Measurements from ENCODE around the gene GPATCH11.

Gene GPATCH11

DNA sequence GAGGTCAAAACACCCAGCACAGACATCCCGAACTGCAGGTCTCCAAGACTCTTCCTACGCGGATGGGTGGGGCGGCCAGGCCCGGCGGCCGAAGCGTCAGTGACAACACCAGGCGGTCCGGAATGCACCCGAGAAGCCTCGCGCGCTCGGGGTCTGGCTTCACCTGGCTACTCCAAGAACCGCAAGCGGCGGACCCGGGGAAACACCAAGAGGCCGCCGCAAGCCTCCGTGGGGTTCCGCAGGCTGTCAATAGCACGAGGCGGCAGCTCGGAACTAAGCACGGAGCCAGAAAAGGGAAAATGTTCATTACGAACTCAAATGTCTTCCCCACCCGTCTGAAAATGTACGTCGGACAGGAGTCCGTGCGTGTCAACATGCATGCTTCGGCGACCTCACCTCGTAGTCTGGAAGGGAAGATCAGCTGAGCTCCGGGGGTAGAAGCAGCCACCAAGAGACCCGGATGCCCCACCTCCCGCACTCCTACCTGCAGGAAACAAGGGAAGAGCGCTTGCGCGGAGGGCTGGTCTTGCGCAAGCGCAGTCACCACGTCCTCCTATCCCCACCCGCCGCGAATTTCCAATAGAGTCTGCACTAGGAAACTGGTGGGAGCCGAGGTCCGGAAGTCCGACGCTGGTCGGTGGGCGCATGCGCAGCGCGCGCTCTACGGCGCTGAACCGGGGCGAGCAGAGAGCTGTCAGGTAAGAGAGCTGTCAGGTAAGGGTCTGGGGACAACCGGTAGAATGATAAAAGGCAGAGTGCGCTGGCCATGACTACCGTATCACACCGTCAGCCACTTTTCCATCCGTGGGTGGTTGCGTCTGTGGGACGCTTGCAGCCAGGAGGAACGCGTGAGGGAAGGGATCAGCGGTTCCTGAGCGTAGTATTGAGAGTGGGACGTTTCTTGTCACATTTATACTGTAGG is at the start of gene GPATCH11, which contains the start of gene HEATR5B:
GPATCH11 (plus strand) TSS at position 646 of the 922 bp plus-strand sequence. CDS start 3,864 bp downstream, outside the sequence.
HEATR5B (minus strand) TSS at position 500 of the 922 bp plus-strand sequence. CDS start 958 bp downstream, outside the sequence.
- DNase-seq (ENCODE audit: low spot score) = peak; percentile 95
- peak; percentile 72 for FAIRE-seq

DNA sequence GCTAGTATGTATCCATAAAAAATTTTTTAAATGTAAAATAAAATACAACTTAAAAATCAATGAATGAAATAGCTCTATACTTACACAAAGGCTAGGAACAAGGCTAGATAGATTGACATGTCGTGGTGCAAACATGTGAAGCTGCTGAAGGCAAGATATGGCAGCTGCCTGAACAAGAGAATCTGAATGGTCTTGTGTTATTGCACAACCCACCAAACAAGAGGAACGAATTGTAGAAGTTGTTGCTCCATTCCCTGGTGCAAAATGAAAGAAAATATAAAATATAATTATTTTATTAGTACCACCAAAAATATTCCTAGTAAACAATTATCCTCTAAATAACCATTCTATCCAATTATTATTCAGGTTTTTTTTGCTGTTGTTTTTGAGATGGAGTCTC is 46.5 kb upstream of the GPATCH11 start:
- DNase-seq (ENCODE audit: low spot score) (no peak), FAIRE-seq (no peak)

DNA sequence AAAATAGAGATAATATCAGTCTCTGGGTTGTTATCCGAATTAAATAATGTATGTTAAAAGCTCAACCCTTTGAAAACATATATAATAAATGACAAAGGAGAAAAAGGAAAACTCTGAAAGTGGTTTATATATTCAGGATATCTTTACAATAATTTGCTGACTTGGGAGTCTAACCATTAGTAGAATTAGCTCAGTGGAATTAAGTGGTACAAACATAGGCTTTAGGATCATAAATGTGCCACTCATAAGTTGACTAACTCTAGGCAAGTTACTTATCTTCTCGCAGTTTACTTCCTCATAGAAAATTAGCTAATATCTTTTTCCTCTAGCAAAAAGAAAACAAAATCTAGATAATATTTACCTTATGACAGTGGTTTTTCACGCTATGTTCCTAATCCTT is 44.7 kb upstream of the GPATCH11 start:
- DNase-seq (ENCODE audit: low spot score) (no peak), FAIRE-seq (no peak)

DNA sequence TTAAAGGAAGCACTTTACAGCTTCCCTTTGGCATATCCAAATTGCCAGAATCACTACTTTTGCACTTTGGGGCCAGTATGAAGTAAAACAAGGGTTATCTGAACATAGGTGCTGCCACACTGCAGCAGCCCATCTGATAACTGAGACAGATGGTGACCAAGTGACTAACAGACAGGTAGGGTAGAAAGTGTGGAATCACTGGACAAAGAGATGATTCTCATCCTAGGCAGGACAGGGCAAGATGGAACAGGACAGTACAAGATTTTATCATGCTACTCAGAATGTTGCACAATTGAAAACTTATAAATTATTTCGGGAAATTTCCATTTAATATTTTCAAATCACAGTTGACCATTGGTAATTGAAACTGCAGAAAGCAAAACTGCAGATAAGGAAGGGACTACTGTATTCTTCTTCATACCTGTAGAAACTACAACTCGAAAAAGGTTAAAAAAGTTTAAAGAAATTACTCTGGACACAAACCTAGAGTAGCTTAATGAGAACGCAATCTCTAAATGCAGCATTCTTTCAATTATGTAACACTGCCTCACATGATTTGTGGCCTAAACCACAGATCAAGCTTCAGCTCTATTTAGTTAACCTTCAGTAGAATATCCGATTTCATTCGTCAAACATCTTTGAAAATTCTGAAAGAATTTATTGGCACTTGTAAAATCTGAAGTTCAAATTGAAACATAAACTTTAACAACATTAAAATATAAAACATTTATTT is 31.6 kb upstream of the GPATCH11 start:
- no peak for FAIRE-seq
- no peak for DNase-seq (ENCODE audit: low spot score)

DNA sequence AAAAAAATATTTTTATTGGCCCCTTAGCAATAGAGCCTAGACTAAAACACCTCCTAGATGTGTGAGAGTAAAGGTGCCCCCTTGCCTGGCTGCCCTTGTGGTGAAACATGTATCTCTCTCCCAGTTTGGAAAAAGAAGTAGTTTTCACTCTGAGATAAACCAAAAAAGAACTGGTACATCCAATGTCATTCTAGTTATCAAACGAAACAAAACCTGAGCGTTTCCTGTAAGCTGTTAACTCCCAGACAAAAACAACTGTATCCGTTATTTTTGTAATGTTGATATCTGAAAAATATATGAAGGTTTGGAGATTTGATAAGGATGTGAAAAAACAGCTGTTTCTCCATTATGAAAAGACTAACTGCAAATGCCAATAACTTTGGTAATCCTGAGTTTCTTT is 24.5 kb upstream of the GPATCH11 start:
- DNase-seq (ENCODE audit: low spot score) (no peak), FAIRE-seq (no peak)

DNA sequence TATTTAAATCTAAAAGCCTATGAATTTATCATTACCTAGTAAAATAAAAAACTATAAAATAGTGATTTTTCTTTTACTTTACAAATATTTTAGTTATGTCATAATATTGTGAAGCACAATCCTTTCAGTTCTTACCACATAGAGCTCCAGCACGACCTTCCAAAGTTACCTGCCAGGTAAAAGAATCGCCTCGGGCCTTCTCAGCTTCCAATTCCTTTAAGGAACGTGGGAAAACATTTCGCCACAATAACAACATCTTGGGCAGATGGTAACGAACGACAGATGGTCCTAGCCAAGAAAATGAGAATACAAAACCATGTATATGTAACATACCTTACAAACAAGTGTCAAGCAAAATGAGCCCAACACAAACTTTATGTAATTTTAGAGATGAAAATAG is 23.9 kb upstream of the GPATCH11 start:
- FAIRE-seq (no peak), DNase-seq (ENCODE audit: low spot score) (no peak)

DNA sequence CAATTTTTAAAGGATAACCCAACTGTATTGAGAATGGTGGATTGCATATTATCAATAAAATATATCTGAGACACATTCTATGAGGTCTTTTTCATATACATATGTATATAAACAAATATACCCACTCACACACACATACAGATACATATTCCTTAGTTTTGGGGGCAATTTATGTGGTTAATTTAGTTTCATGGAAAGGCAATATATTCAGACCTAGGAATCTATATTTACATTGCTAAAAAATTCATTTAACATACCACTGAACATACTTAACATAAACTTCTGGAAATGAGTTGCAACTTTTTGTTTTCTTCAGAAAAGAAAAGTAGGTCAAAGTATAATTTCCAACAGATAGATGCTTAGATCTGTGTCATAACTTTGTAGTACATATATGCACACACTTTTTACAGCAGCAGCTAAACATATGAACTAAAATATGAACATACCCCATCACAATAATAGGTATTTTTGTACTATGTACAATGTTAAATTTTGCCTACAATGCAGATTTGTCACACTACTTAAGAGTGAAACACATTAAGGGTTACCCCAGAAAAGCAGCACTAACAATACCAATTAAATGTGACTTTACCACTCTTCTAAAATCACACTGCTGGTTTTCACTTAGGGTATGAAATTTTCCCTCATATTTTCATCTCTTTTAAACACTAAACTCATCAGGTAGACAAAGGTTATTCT is 23.2 kb upstream of the GPATCH11 start:
- no peak for FAIRE-seq

DNA sequence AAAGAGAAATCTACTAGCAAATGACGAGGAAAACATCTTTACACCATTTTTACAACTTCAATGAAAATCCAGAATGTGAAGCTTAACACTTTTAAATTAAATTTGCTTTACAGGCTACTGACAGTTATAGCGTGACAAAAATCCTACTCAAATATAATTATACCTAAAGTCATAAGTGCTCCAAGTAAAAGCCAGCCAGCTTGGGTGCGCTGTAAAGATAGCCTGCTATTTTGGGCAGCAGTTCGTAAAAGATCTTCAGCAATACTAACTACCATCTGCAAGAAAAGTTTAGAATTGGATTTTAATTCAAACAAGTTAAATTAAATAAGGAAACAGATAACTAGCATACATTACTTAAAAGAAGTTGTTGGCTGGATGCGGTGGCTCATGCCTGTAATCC is 22.5 kb upstream of the GPATCH11 start:
- no peak for DNase-seq (ENCODE audit: low spot score)
- no peak for FAIRE-seq

More for the DNA sequence above, 23.2 kb upstream of the GPATCH11 start:
- DNase-seq (ENCODE audit: low spot score) = no peak

DNA sequence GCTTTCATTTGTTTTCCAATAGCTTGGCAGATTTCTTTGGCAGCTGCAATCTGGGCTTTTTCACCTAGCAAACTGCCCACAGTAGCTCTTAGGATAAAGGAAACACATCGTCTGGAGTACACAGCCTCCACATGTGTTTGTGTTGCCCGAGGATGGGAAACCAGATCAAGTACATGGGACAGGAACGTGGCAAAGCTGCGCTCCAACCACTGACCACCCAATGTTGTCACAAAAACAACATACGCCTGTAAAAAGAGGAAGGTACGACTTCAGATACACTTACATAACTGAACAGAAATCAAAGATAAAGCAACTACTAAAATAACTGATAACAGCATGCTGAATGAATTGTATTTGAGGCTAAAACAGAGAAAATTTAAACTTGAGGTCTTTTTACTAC is 15.6 kb upstream of the GPATCH11 start:
- DNase-seq (ENCODE audit: low spot score) (no peak), FAIRE-seq (no peak)

DNA sequence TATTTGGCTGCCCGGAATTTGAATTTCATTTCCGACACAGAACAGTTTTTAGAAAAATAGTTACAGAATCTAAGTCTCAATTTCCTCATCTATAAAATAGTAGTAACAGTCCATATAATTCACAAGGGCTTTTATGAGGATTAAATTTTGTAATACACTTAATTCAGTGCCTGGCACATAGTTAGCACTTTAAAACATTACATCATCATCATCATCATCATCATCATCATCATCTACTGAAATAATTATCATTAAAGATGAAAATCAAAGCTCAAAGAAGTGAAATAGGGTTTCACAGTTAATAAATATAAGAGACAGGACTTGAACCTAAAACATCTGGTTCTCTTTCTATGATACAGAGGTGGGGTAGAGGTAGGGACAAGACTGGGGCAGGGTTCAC is 13.4 kb upstream of the GPATCH11 start:
- DNase-seq (ENCODE audit: low spot score) (no peak), FAIRE-seq (no peak)

DNA sequence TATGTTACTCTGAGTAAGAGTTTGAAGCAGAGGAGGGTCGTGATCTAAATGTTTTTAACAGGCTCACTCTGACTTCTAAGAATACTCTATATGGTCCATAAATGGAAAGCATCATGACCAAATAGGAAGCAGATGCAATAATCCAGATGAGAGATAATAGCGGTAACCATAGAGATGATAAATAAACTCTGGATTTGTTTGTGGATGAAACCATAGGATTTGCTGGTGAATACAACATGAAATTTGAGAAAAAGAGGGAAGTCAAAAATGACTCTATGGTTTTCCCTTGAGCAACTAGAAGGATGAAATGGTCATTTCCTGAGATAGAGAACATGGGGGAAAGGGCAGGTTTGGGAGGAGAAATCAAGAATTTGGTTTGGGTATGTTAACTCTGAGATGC is 4.1 kb upstream of the GPATCH11 start:
- DNase-seq (ENCODE audit: low spot score) (no peak), FAIRE-seq (no peak)

DNA sequence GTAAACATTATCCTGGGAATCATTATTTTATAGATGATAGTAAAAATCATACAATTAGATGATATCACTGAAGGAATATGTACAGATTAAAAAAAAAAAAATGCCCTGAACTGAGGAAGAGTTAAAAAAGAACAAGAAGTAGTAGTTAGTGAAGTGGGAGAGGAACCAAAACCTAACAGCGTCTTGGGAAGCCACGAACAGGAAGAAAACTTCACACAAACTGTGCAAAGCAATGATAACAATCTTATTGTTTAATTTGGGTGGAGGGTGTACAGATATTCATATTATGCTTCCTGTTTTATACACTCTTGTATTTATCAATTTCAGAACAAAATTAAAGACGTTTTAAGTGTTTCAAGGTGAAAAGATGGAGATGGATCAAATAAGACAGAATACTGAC is 3.6 kb upstream of the GPATCH11 start:
- FAIRE-seq = no peak
- DNase-seq (ENCODE audit: low spot score) = no peak

DNA sequence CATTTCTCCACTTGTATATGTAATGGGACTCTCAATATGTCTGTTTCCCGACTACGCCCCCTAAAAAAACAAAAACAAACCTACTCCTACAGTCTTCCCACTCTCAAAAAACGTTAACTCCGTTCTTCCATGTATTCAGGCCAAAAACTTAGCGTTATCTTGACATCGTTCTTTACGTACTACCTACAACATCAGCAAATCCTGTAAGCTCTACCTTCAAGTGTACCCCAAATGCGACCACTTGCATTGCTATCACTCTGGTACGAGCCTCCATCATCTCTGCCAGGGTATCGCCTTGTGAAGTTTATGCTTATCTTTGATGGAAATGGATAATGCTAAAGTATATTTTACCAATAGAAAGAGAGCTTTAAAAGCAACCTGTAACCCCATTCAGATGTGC is 479 bp downstream of the GPATCH11 start:
- FAIRE-seq (no peak), DNase-seq (ENCODE audit: low spot score) (no peak)

DNA sequence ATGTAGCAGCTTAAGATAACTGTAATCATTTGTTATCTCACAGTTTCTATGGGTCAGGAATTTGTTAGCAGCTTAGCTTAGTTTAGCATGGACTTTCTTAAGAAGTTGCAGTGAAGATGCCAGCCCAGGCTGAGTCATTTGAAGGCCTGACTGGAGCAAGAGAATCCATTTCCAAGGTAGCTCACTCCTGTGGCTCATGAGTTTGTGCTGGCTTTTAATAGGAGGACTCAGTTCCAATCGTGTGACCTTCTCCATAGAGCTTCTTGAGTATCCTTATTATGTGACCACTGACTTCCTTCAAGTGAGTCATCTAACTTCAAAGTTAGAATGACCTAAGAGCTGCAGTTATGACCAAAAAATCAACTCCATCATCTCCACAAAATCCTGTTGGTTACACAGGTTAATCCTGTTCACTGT is 1.4 kb downstream of the GPATCH11 start:
- FAIRE-seq = peak; percentile 35
- DNase-seq (ENCODE audit: low spot score) = peak; percentile 91

DNA sequence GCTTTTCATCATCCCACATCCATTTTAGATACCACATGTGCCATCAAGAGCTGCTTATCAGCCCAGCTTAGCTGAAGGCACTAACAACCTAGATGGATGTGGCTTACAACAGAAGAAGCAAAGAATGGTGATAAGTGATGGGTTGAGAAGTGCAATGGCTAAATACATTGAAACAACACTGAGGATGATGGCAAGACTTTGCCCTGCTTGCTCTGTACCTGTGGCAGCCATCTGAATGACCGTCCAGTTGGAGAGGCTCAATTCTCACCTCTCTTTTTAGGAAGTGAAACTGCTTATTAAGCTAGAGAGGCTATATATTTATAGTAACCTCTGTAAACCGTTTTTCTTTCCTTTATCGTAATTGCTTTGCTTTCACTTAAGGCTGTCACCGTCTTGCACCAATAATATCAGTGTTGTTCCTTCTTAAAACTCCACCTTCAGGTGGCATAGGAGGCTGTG is 5.7 kb downstream of the GPATCH11 start:
- DNase-seq (ENCODE audit: low spot score) (no peak), FAIRE-seq (no peak)

DNA sequence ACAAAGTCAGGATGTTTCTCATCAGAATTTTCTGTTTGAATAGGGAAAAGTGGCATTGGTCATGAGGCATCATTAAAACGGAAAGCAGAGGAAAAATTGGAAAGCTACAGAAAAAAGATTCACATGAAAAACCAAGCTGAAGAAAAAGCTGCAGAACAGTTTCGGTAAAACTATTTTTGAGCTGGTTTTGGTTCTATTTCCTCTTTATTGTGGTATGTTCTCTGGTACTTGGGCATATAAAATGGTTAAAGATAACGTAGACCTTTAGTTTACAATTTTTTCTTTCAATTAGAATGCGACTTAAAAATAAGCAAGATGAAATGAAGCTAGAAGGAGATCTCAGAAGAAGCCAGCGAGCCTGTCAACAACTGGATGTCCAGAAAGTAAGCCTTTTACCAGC is 7.6 kb downstream of the GPATCH11 start:
- no peak for FAIRE-seq

DNA sequence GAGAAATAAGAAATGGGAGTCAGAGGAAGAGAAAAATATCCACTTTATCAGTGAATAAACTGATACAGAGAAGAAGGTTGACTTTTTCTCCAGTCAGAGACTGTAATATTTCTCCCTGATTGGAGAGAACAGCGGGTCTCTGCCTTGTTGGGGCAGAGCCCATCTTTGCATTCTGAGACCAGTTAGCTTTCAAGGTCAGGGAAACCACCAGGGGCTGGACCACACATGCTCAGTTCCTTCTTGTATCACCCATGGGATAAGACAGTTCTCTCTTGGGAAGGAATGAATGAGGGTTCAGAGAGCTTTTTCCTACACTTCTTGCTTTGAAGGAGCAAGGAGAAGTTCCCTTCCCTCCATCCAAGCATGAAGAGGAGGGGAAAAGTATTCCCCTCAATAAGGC is 12.2 kb downstream of the GPATCH11 start:
- DNase-seq (ENCODE audit: low spot score) = no peak
- no peak for FAIRE-seq

More for the DNA sequence above, 7.6 kb downstream of the GPATCH11 start:
- DNase-seq (ENCODE audit: low spot score) = no peak

DNA sequence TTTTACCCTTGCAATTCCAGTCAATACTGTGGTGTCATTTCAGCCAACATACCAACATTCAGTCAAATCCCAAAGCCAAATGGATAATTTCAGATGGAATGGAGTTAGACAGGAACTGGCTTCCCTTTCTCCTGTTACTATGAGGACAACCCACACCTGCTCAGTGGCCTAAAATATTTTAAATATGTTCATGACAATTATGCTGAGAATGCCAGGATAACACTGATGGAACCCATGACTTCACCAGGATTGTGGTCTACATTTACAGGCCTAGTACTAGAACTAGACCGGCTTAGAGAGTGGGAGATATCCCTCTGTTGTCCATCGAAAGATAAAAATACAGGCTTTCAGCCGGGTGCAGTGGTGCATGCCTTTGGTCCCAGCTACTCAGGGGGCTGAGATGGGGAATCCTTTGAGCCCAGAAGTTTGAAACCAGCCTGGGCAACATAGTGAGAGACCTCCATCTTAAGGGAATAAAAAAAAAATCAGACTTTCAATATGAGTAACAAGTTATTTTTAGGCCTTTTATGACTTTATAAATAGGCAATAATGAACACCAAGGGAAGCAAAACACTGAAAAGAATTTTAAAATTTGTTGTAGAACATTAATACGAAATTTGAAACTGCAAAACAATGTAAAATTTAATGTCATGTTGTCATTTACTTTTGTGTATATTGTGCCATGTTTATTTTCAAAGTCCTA is 14.2 kb downstream of the GPATCH11 start:
- no peak for FAIRE-seq
- DNase-seq (ENCODE audit: low spot score) = no peak

DNA sequence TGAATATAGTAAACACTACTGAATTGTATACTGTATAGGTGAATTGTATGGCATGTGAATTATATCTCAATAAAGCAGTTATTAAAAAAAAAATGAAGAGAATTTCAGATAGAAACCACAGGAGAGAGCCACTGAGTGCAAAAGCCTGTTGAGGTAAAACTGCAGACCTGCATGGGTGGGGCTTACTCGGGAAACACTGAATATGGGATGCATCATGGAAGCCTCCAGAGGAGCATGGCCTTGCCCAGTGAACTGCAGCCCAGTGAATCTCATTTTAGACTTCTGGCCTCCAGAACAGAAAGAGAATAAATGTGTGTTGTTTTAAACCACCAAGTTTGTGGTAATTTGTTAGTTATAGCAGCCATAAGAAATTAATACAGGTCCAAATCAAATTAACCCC is 15.7 kb downstream of the GPATCH11 start:
- no peak for DNase-seq (ENCODE audit: low spot score)
- no peak for FAIRE-seq

DNA sequence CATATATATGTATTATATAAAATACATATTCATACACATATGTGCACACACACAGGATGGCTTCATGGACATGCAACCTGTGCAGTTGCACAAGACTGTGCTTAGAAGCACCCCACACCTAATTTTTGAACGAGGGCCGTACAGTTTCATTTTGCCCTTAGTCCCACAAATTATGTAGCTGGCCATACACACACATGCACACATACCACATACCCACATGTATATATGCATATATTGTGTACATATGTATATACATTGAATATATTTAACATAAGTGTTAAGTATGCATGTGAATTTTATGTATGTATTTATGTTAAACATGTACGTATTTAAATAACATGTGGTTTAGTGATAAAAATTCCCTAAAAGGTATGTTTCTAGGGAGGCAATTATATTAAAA is 18.3 kb downstream of the GPATCH11 start:
- FAIRE-seq = no peak
- no peak for DNase-seq (ENCODE audit: low spot score)

DNA sequence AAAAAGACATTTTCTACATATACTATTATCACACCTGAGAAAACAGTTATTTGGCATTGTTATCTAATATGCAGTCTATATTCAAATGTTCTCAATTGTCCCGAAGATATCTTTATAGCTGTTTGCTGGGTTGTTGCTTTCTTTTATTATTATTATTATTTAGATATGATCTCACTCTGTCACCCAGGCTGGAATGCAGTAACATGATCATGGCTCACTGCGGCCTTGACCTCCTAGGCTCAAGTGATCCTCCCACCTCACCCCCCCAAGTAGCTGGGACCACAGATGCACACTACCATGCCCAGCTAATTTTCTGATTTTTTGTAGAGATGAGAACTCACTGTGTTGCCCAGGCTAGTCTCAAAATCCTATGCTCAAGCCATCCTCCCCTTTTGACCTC is 19.9 kb downstream of the GPATCH11 start:
- no peak for FAIRE-seq
- no peak for DNase-seq (ENCODE audit: low spot score)

Measured in RCC 7860 (cell line).